ENCODE results near the gene FOXP1. TPM values are rescaled to one million over a fixed set of nuclear protein-coding genes. Genes with fewer than 3 reads are reported as not detected.

FOXP1 gene
- total RNA-seq, 1 experiment from 2014 or later: 2.9 TPM

GRCh38 chr3:71083726-71084131 lies 499.8 kb downstream of the FOXP1 start:
- in situ Hi-C loops (cut with HindIII; ENCODE audit: low pct_unique_long_range_greater_than_20kb, low sequenced_read_pairs) (no loop called here), intact Hi-C loops (cut with micrococcal nuclease; ENCODE audit: unreplicated experiment) (no loop called here)
- TF ChIP-seq SIN3A (IDR thresholded peaks at IDR 0.05; ENCODE audit: borderline replicate concordance, insufficient read depth, low read depth, low read length) (no peak), REST (IDR thresholded peaks at IDR 0.05; ENCODE audit: insufficient read depth in 1 of 2, low read depth in 2 of 2, low read length in 1 of 2) (no peak), TCF7L2 (IDR thresholded peaks at IDR 0.05; ENCODE audit: low read depth, low read length) (no peak), CTCF (IDR thresholded peaks at IDR 0.05) (no peak), POLR2AphosphoS5 (IDR thresholded peaks at IDR 0.05; ENCODE audit: low read depth, low read length) (no peak)
- H3K4me1 ChIP-seq (ENCODE audit: control insufficient read depth, insufficient read depth, low read length): no peaks in the 10 kb centered on the region
- H3K9me3 ChIP-seq (ENCODE audit: control insufficient read depth, insufficient read depth, low read depth, low read length): no peaks in the 10 kb centered on the region
- no peak overlapping the region for H3K4me3 ChIP-seq (ENCODE audit: low read depth in 2 of 2, low read length in 2 of 2)
- H3K27me3 ChIP-seq (ENCODE audit: control insufficient read depth, insufficient read depth, low read length): no peaks in the 10 kb centered on the region
- ChIA-PET POLR2A (no interaction called here), CTCF (no interaction called here)
- H3K36me3 ChIP-seq (ENCODE audit: control insufficient read depth, insufficient read depth, low read length): no peaks in the 10 kb centered on the region
- DNase-seq (ENCODE audit: low read depth, low spot score): no peak
- no TSS peak for BruUV-seq (replicated peaks)
- H3K27ac ChIP-seq (ENCODE audit: low read length): no peak overlapping the region
- no peak for ATAC-seq

GRCh38 chr3:71082833-71083232 lies 500.7 kb downstream of the FOXP1 start:
- BruUV-seq (replicated peaks): no TSS peak
- intact Hi-C loops (cut with micrococcal nuclease; ENCODE audit: unreplicated experiment): no loop called here
- DNase-seq (ENCODE audit: low read depth, low spot score): no peak
- no peaks in the 10 kb centered on the region for H3K4me1 ChIP-seq (ENCODE audit: control insufficient read depth, insufficient read depth, low read length)
- CTCF ChIA-PET: no interaction called here
- in situ Hi-C loops (cut with HindIII; ENCODE audit: low pct_unique_long_range_greater_than_20kb, low sequenced_read_pairs): no loop called here
- H3K4me3 ChIP-seq (ENCODE audit: low read depth in 2 of 2, low read length in 2 of 2): no peak overlapping the region
- no peaks in the 10 kb centered on the region for H3K9me3 ChIP-seq (ENCODE audit: control insufficient read depth, insufficient read depth, low read depth, low read length)
- H3K27me3 ChIP-seq (ENCODE audit: control insufficient read depth, insufficient read depth, low read length): no peaks in the 10 kb centered on the region
- TF ChIP-seq CTCF (IDR thresholded peaks at IDR 0.05) (no peak), REST (IDR thresholded peaks at IDR 0.05; ENCODE audit: insufficient read depth in 1 of 2, low read depth in 2 of 2, low read length in 1 of 2) (no peak), SIN3A (IDR thresholded peaks at IDR 0.05; ENCODE audit: borderline replicate concordance, insufficient read depth, low read depth, low read length) (no peak), TCF7L2 (IDR thresholded peaks at IDR 0.05; ENCODE audit: low read depth, low read length) (no peak), POLR2AphosphoS5 (IDR thresholded peaks at IDR 0.05; ENCODE audit: low read depth, low read length) (no peak)
- no peak overlapping the region for H3K27ac ChIP-seq (ENCODE audit: low read length)
- POLR2A ChIA-PET: no interaction called here
- ATAC-seq: no peak
- H3K36me3 ChIP-seq (ENCODE audit: control insufficient read depth, insufficient read depth, low read length): no peaks in the 10 kb centered on the region

Measured in Panc1 (cell line).